Endodermal cell (in vitro differentiated cells): Measurements from ENCODE around the gene MYH13. TPM values are rescaled to one million over a fixed set of nuclear protein-coding genes. Genes with fewer than 3 reads are reported as not detected.
A peak's percentile ranks its signal among the peaks of the same experiment; 100 is the strongest.

ENCODE experiments used
- DNase-seq: peaks from one replicate; pipeline ENCODE4 v3.0.0-alpha.2; 2017
- H3K27ac ChIP-seq: 2 replicates; pipeline ENCODE4 v1.5.1; 2013; ENCODE audit warnings: mild to moderate bottlenecking, low read depth, low read length, moderate library complexity
- H3K27me3 ChIP-seq: 2 replicates; pipeline ENCODE4 v1.6.1; 2013; ENCODE audit warnings: mild to moderate bottlenecking, low read length, moderate library complexity; ENCODE audit not compliant: insufficient read depth, control insufficient read depth, poor library complexity, severe bottlenecking
- H3K36me3 ChIP-seq: 2 replicates; pipeline ENCODE4 v1.7.0; 2013; ENCODE audit warnings: mild to moderate bottlenecking, low read length, moderate library complexity; ENCODE audit not compliant: control insufficient read depth, insufficient read depth
- H3K4me1 ChIP-seq: one replicate; pipeline ENCODE4 v1.7.0; 2013; ENCODE audit warnings: low read length; ENCODE audit not compliant: control insufficient read depth, insufficient read depth
- H3K4me3 ChIP-seq: 2 replicates; pipeline ENCODE4 v1.5.1; 2013; ENCODE audit warnings: mild to moderate bottlenecking, low read length, moderate library complexity
- H3K9ac ChIP-seq: 2 replicates; pipeline ENCODE4 v1.6.1; 2013; ENCODE audit warnings: mild to moderate bottlenecking, low read length, moderate library complexity; ENCODE audit not compliant: poor library complexity, severe bottlenecking; ENCODE audit errors: extremely low read depth
- H3K9me3 ChIP-seq: 2 replicates; pipeline ENCODE4 v1.6.1; 2013; ENCODE audit warnings: mild to moderate bottlenecking, low read length, moderate library complexity; ENCODE audit not compliant: control insufficient read depth
- H3K27ac Mint-ChIP-seq: 2 replicates; pipeline ENCODE4 v1.8.0; 2020; ENCODE audit warnings: mixed read lengths
- H3K27me3 Mint-ChIP-seq: 2 replicates; pipeline ENCODE4 v1.8.0; 2021; ENCODE audit warnings: mild to moderate bottlenecking, mixed read lengths; ENCODE audit not compliant: insufficient read depth
- H3K36me3 Mint-ChIP-seq: 2 replicates; pipeline ENCODE4 v1.8.0; 2020; ENCODE audit warnings: low read depth, mixed read lengths
- H3K4me1 Mint-ChIP-seq: 2 replicates; pipeline ENCODE4 v1.8.0; 2020; ENCODE audit warnings: mixed read lengths
- H3K4me3 Mint-ChIP-seq: 2 replicates; pipeline ENCODE4 v1.8.0; 2020; ENCODE audit warnings: mild to moderate bottlenecking, moderate library complexity, mixed read lengths
- H3K9me3 Mint-ChIP-seq: 2 replicates; pipeline ENCODE4 v1.8.0; 2020; ENCODE audit warnings: mild to moderate bottlenecking, mixed read lengths
- WGBS, 2 experiments: methylation state at CpG; one replicate each; pipeline versions ENCODE4 v1.1.5 to v1.1.7; 2013; ENCODE audit warnings: missing lambda C conversion rate in 2 of 2, mixed read lengths in 1 of 2; ENCODE audit not compliant: insufficient coverage in 1 of 2, insufficient read length in 1 of 2; 5-methylcytosine and 5-hydroxymethylcytosine counted together
- total RNA-seq, 2 donors: library from RNA; stranded (reverse); fragmentation: NEBNext Ultra II Directional in 1 of 2; extraction: Animal tissue kit (Norgen Biotek cat#: 25700) in 1 of 2; gene quantifications; 2 replicates in 1 of 2; 3 replicates in 1 of 2; pipeline ENCODE4 v1.2.1, GENCODE V29; 2021
- TF ChIP-seq, protein P1 (sequence below): fragments of 200-600 bp; sonication (generic); conservative IDR thresholded peaks from 2 replicates; pipeline ENCODE4 v1.5.0; 2021; ENCODE audit warnings: antibody characterized with exemption, mild to moderate bottlenecking

MYH13 gene
- total RNA-seq, 2 donors from 2014 or later, result not detected

DNA sequence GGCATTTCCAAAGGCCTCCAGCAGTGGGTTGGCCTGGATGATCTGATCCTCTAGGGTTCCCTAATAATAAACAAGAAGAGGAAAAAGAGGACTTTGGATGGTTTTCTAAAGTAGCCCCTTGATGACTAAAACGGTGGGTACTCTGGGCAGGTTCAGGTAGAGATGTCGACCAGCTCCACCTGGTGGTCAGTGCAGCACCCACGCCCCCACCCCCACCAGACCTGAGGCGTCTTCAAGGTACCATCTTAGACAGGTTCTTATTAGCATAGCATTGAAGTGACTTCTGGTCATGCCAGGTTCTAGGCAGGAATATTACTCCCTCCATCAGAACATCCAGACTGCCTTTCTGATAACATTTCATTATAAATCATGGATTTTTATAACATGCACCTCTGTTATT lies 15.0 kb downstream of the MYH13 start:
- Mint-ChIP-seq H3K4me1 (no peaks in the 10 kb centered on the region), H3K4me3 (no peak overlapping the region), H3K27ac (no peak overlapping the region), H3K36me3 (no peaks in the 10 kb centered on the region), H3K9me3 (no peaks in the 10 kb centered on the region), H3K27me3 (no peaks in the 10 kb centered on the region)
- Histone ChIP-seq H3K9me3 (no peaks in the 10 kb centered on the region), H3K4me1 (no peaks in the 10 kb centered on the region), H3K9ac (no peak overlapping the region), H3K27me3 (no peaks in the 10 kb centered on the region), H3K27ac (no peak overlapping the region), H3K4me3 (no peak overlapping the region), H3K36me3 (no peaks in the 10 kb centered on the region)
- DNase-seq, result peak; percentile 94
- TF ChIP-seq, protein P1, sequence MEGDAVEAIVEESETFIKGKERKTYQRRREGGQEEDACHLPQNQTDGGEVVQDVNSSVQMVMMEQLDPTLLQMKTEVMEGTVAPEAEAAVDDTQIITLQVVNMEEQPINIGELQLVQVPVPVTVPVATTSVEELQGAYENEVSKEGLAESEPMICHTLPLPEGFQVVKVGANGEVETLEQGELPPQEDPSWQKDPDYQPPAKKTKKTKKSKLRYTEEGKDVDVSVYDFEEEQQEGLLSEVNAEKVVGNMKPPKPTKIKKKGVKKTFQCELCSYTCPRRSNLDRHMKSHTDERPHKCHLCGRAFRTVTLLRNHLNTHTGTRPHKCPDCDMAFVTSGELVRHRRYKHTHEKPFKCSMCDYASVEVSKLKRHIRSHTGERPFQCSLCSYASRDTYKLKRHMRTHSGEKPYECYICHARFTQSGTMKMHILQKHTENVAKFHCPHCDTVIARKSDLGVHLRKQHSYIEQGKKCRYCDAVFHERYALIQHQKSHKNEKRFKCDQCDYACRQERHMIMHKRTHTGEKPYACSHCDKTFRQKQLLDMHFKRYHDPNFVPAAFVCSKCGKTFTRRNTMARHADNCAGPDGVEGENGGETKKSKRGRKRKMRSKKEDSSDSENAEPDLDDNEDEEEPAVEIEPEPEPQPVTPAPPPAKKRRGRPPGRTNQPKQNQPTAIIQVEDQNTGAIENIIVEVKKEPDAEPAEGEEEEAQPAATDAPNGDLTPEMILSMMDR, result peak; percentile 87
- 25 to 60% methylated on average over 1 to 4 of the region's 4 CpGs for WGBS, 2 experiments

DNA sequence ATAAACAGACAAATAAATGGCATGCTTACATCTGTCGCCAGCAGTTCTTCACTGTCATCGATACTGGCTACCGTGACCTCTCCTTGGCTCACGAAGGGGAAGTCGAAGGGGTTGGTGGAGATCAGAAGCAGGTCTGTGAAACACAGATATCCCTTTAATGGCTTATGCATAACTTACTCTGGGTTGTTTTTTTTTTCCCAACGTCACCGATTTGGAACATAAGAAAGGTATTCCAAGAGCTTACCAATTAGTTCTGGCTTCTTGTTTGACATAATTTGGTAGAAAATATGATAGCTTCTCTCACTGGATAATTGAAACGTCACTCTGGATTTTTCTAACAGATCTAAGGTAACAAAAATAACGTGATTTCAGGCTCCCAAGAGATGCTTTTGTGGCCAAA lies 18.2 kb downstream of the MYH13 start:
- Mint-ChIP-seq H3K36me3 (no peaks in the 10 kb centered on the region), H3K27ac (no peak overlapping the region), H3K27me3 (no peaks in the 10 kb centered on the region), H3K4me1 (no peaks in the 10 kb centered on the region), H3K9me3 (no peaks in the 10 kb centered on the region), H3K4me3 (no peak overlapping the region)
- no peak for DNase-seq
- no peaks in the 10 kb centered on the region for H3K9me3 ChIP-seq
- no peak overlapping the region for H3K9ac ChIP-seq
- H3K27ac ChIP-seq, result no peak overlapping the region
- no peaks in the 10 kb centered on the region for H3K4me1 ChIP-seq
- H3K4me3 ChIP-seq, result no peak overlapping the region
- H3K36me3 ChIP-seq, result no peaks in the 10 kb centered on the region
- TF ChIP-seq, protein P1, result no peak
- no peaks in the 10 kb centered on the region for H3K27me3 ChIP-seq
- WGBS, 2 experiments, result 90% methylated on average over 9 of the region's 9 CpGs

DNA sequence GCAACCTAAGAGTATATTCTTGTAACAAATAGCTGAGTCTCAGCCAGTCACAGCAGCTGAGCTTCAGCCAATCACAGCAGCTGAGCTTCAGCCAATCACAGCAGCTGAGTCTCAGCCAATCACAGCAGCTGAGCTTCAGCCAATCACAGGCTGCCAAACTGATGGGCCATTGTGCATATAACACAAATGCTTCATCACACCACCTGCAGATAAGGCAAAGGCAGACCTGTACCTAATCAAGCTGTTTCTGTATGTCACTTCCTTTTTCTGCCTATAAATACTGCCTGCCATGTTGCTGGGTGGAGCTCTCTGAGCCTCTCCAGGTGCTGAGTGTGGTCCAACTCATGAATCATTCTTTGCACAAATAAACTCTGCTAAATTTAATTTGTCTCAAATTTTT lies 19.9 kb downstream of the MYH13 start:
- no peaks in the 10 kb centered on the region for H3K36me3 Mint-ChIP-seq
- TF ChIP-seq, protein P1, result no peak
- no peaks in the 10 kb centered on the region for H3K9me3 Mint-ChIP-seq
- no peak overlapping the region for H3K4me3 Mint-ChIP-seq
- H3K4me3 ChIP-seq, result no peak overlapping the region
- H3K27me3 Mint-ChIP-seq, result no peaks in the 10 kb centered on the region
- H3K4me1 Mint-ChIP-seq, result no peaks in the 10 kb centered on the region
- no peaks in the 10 kb centered on the region for H3K36me3 ChIP-seq
- no peak for DNase-seq
- H3K27ac ChIP-seq, result no peak overlapping the region
- no peaks in the 10 kb centered on the region for H3K4me1 ChIP-seq
- H3K27ac Mint-ChIP-seq, result no peak overlapping the region
- H3K27me3 ChIP-seq, result no peaks in the 10 kb centered on the region
- no peak overlapping the region for H3K9ac ChIP-seq
- H3K9me3 ChIP-seq, result no peaks in the 10 kb centered on the region
